A673 (cell line): ENCODE results near the gene NOL11.

ENCODE experiments used
- CTCF ChIP-seq: fragments of 300-800, 200-600 bp; sonication (generic); conservative IDR thresholded peaks from 2 replicates; pipeline ENCODE4 v1.5.1; 2017; ENCODE audit warnings: low read depth, mild to moderate bottlenecking, antibody characterized with exemption, low read length, moderate library complexity, mixed read lengths
- EZH2 ChIP-seq: fragments of 200-600 bp; sonication (generic); IDR thresholded peaks from 2 replicates; pipeline ENCODE4 v1.6.1; 2017; ENCODE audit warnings: borderline replicate concordance, low read depth, mild to moderate bottlenecking, mixed read lengths, antibody characterized with exemption, low read length; ENCODE audit not compliant: poor library complexity, severe bottlenecking

- TF ChIP-seq CTCF (no peak), EZH2 (no peak)
These were observed 12.2 kb downstream of the NOL11 start for GRCh38 chr17:67729903-67730302.
